ENCODE measurements around the gene SCFD2.

The SCFD2 gene

DNA sequence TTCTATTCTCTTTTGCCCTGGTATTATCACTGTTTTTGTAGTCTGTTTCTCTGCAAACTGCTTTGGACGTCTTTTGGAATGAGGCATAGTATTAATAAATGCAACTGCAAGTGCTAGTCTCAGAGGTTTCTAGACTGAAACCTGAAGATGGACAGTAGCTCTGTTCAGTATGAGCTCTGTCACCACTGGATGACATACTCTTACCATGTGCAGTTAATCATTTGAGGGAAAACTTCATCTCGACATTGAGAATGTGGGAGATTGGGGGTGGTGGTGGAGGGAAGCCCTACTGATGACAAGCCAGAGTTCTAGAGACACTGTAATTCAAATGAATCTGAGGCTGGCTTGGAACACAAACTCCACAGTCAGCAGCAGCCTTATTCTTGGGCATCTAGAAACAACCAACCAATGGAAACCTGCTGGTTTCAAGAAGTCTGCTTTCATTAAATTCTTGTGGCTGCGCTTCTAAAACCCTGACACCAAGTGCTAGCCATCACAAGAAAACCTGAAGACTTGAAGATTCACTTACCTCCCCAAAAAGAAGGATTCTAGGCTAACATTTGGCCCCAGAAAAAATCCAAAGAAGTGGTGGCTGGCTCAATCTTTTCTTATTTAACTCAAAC is 342.1 kb downstream of the SCFD2 start:
- in situ Hi-C loops (cut with MboI; ENCODE audit: low sequenced_read_pairs): no loop called here

DNA sequence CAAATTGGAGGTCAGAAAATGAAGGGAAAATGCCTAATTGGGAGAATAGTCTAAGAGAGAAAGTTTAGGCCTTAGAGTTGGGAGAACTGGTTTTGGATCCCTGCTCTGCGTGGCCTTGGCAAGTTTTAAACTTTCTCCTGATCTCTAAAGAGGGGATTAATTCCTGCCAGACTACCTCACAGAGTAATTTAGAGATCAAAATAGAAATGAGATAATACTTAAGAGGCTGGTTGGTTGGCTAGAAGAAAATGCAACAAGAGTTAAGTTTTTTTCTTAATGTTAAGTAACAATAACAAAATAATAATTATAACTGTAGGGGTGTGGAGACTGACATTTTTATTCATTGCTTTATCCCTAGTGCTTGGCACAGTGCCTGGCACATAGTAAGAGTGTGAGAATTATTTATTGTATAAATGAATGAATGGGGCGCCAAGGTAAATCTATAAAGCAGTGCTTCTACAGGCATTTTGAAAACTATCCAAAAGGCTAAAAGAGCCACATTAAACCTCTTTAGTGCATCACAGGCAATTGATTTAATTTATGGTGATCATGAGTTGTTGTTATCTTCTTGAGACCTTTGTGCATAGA is 343.3 kb downstream of the SCFD2 start:
- in situ Hi-C loops (cut with MboI; ENCODE audit: low sequenced_read_pairs): no loop called here

GRCh38 chr4:53021754-53022512 is 343.9 kb downstream of the SCFD2 start:
- in situ Hi-C loops (cut with MboI; ENCODE audit: low sequenced_read_pairs): no loop called here

DNA sequence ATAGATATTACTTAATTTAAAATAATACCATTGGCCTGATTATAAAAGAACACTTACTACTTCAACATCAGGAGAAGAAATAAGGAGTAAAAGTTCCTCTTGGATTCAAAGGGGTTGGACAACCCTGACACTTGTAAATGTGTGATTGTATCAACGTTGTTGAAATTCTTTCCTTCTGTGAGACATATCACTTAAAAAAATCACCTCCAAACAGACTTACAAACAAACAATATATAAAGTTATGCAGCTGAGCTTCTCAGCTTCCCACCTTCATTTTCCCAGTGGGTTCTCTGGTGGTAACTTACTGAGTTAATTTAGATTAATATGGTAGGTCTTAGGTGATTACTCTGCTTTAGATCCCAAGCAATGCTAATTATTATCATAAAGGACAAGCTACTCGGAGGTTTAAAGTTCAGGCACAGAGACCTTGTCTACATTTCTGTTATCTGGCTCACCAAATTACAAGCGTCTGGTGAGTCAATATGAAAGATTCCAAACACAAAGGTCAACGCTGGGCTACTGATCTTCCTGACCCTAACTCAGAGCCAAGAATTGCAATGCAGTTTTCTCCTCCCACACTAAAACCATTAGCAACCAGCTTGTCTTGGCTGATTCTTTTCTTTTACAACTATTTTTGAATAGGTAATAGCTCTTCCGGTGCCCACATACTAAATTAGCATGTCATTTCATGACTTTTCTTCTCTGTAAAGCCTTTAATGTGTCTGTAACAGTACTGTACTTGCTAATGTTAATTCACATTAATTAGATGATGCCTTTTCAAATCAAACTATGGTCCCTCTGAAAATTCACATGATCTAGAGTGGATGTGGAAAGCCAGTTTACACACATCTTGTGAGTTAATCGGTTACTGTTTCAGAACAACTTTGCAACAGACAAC is 346.1 kb downstream of the SCFD2 start:
- in situ Hi-C loops (cut with MboI; ENCODE audit: low sequenced_read_pairs): no loop called here

GRCh38 chr4:53018471-53018870 is 347.4 kb downstream of the SCFD2 start:
- in situ Hi-C loops (cut with MboI; ENCODE audit: low sequenced_read_pairs): no loop called here

DNA sequence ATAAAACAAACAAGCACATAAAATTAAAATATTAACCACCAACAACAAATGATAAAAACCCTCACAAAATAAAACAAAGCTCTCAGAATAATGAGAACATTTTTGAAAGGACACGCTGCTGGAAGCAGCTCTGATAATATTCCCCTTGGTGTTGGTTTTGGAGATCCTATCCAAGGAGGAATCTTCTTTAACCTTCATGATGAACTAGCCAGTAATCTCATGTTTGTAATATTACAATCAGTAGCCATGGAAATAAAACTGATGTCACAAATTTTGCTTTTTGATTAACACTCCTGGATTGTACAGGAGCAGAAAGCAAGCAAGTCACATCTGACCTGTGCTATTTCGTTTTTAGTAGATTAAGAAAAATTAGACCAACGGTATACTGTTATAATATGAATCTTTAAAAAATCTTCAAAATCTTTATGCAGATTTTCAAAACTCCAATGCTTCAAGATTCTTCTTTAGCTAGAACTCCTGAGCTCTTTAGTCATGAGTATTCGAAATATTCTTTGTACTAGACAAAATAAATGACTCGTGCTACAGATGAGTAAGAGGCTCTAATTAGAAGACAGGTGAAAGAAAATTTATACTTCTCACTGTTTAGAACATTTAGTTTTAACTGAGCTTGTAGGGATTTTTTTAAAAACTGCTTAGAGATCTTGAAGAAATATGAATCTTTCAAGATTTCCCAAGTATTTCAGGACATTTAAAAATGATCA is 349.6 kb downstream of the SCFD2 start:
- in situ Hi-C loops (cut with MboI; ENCODE audit: low sequenced_read_pairs): no loop called here

DNA sequence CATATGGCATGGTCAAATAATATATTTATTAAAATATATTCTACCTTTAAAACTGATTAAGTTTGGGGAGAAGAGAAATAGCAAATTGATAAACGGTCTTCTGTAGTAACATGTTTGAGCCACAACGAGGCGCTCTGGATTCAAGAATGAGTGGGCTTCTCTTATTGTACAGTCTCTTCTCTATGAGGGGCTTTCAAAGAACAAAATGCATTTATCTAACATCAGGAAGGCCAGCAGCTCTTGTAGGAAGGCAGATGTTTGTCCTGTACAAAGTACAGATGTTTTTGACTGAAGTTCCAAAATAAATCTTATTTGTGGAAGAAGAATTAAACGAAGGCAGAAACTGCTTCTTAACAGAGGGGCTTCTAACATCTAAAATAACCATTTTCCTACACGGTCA is 350.2 kb downstream of the SCFD2 start:
- in situ Hi-C loops (cut with MboI; ENCODE audit: low sequenced_read_pairs): no loop called here

DNA sequence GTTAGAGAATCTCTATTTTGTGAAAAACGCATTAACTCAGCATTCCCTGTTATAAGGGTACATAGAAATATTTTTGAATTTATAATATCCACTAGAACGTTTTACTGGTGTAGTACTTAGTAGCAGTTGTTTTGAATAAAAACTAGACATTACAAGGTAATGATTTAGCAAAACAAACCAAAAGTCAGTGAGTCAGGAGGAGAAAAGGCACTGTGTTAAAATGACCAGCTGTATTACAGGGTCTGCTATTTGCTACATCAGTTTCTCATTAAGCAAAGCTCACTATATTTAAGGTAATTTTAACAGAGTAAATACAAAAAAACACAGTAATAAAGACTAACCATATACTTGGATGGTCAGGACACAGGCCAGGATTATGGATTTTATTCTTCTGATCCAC is 351.0 kb downstream of the SCFD2 start:
- in situ Hi-C loops (cut with MboI; ENCODE audit: low sequenced_read_pairs): no loop called here

GRCh38 chr4:53013873-53014775 is 351.7 kb downstream of the SCFD2 start:
- in situ Hi-C loops (cut with MboI; ENCODE audit: low sequenced_read_pairs): no loop called here

DNA sequence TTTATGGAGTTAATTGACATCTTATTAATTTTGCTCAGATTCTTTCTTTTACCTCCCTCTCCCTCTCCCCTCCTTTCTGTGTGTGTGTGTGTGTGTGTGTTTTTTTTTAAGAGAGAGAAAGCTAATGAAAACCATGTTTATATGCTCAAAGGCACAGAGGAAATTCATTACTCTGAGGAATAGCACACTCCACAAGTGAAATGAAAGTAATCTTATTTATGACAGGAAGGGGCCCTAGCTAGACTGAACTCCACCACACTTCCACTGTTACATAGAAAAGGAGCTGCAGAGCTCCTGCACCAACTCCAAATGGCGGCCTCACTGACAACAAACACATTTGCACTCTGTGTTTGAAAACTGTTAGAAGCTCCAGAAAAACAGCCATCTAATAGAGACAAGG is 353.1 kb downstream of the SCFD2 start:
- in situ Hi-C loops (cut with MboI; ENCODE audit: low sequenced_read_pairs): no loop called here

DNA sequence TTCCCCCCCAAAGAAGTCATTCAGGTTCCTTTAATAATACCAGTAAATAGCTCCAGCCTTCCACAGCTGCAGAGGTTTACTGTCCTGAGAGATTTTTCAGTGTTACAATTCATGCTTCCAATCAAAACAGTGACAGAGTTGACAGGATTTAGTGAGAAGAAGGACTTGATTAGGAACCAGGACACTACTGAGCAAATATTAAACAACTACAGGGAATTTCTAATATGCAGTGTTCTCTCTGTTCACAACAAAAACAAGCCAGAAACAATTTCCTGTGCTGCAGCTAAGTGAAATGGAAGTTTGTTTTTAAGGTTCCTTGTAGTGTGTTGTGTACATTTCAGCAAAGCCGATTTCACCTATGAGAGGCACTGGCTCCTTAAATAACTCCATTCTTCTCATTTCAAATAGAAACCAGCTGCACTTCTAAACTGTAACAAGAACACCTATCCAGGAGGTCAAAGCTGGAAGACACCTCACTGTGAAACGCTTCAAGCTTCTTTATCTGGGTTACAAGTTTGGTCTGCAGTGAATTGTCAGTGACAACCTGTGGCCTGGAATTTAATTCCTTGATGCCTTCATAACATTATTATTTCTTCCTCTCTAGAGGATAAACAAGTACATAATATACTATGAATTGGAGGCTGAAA is 354.5 kb downstream of the SCFD2 start:
- in situ Hi-C loops (cut with MboI; ENCODE audit: low sequenced_read_pairs): no loop called here

DNA sequence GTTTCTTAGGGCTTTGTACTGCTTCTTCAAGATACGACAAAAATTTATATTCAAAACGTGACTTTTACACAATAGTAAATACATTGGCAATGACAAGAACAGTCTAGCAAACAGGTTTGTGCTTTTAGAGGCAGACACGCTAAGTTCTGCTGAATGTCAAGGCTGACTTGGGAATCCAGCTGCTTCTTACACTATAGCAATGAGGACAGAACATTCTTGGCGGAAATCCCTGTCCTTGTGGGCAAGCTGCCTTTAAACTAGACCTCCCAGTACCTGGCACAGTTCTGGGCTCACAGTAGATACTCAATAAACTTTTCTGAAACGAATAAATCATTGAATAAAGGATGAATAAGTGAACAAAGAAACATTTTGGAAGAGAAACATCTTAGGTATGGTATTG is 355.5 kb downstream of the SCFD2 start:
- in situ Hi-C loops (cut with MboI; ENCODE audit: low sequenced_read_pairs): no loop called here

GRCh38 chr4:53009824-53010223 is 356.0 kb downstream of the SCFD2 start:
- in situ Hi-C loops (cut with MboI; ENCODE audit: low sequenced_read_pairs): no loop called here

DNA sequence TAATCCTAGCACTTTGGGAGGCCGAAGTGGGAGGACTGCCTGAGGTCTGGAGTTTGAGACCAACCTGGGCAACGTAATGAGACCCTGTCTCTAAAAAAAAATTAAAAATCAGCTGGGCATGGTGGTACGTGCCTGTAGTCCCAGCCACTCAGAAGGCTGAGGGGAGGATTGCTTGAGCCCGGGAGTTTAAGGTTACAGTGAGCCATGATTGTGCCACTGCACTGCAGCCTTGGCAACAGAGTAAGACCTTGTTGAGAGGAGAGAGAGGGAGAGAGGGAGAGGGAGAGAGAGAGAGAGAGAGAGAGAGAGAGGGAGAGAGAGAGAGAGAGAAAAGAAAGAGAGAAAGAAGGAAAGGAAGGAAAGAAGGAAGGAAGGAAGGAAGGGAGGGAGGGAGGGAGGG is 358.8 kb downstream of the SCFD2 start:
- in situ Hi-C loops (cut with MboI; ENCODE audit: low sequenced_read_pairs): no loop called here

- in situ Hi-C loops (cut with MboI; ENCODE audit: low sequenced_read_pairs): no loop called here
These were observed 360.1 kb downstream of the SCFD2 start for GRCh38 chr4:53005808-53006207.

- in situ Hi-C loops (cut with MboI; ENCODE audit: low sequenced_read_pairs): no loop called here
These were observed 360.7 kb downstream of the SCFD2 start for GRCh38 chr4:53005149-53005546.

GRCh38 chr4:53004497-53005148 is 361.2 kb downstream of the SCFD2 start:
- in situ Hi-C loops (cut with MboI; ENCODE audit: low sequenced_read_pairs): no loop called here

- in situ Hi-C loops (cut with MboI; ENCODE audit: low sequenced_read_pairs): no loop called here
These were observed 361.9 kb downstream of the SCFD2 start for GRCh38 chr4:53003959-53004358.

DNA sequence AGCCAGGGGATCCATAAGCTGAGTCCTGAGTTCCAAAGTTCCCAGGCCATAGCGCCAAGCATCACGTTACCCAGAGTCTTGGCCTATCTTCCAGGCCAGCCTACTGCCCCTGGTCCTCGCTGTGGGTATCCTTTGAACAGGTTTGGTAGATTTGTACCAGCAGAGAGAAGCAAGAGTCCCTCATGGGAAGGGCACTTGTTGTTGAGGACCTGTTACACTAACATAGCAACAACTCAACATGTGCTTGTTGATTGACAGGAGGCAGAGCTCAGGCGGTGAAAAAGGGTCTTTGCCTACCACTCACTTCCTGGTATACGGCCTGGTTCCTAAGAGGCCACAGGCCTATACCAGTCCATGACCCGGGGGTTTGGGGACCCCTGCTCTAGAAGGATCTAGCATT is 365.3 kb downstream of the SCFD2 start:
- in situ Hi-C loops (cut with MboI; ENCODE audit: low sequenced_read_pairs): no loop called here
